IMR-90 (cell line): Measurements from ENCODE around the gene PRRX1.

Experiments used
- RAD21 ChIP-seq: IDR thresholded peaks from 2 replicates; pipeline ENCODE4 v1.6.1; 2012; ENCODE audit warnings: low read length, improper control_type of control experiment
- TF ChIP-seq, protein P1 (sequence below): conservative IDR thresholded peaks from 2 replicates; pipeline ENCODE4 v1.5.1; 2012; ENCODE audit warnings: mild to moderate bottlenecking, low read depth, low read length, improper control_type of control experiment

GRCh38 chr1:170734412-170735175 is 70.7 kb downstream of the PRRX1 start:
- TF ChIP-seq, protein P1, sequence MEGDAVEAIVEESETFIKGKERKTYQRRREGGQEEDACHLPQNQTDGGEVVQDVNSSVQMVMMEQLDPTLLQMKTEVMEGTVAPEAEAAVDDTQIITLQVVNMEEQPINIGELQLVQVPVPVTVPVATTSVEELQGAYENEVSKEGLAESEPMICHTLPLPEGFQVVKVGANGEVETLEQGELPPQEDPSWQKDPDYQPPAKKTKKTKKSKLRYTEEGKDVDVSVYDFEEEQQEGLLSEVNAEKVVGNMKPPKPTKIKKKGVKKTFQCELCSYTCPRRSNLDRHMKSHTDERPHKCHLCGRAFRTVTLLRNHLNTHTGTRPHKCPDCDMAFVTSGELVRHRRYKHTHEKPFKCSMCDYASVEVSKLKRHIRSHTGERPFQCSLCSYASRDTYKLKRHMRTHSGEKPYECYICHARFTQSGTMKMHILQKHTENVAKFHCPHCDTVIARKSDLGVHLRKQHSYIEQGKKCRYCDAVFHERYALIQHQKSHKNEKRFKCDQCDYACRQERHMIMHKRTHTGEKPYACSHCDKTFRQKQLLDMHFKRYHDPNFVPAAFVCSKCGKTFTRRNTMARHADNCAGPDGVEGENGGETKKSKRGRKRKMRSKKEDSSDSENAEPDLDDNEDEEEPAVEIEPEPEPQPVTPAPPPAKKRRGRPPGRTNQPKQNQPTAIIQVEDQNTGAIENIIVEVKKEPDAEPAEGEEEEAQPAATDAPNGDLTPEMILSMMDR = no peak
- TF ChIP-seq RAD21 = no peak
